HUES6 (cell line): Measurements from ENCODE around the gene PAIP2.

ENCODE experiments used
- H3K27ac ChIP-seq: 2 replicates; pipeline ENCODE4 v1.7.0; 2013; ENCODE audit warnings: low read depth, mild to moderate bottlenecking, low read length, inconsistent platforms
- H3K27me3 ChIP-seq: 2 replicates; pipeline ENCODE4 v1.6.1; 2013; ENCODE audit warnings: low read length; ENCODE audit not compliant: control insufficient read depth, insufficient read depth
- H3K36me3 ChIP-seq: 2 replicates; pipeline ENCODE4 v1.6.1; 2013; ENCODE audit warnings: low read length; ENCODE audit not compliant: control insufficient read depth, insufficient read depth
- H3K4me1 ChIP-seq: 2 replicates; pipeline ENCODE4 v1.6.1; 2013; ENCODE audit warnings: low read length; ENCODE audit not compliant: control insufficient read depth, insufficient read depth
- H3K4me3 ChIP-seq: 2 replicates; pipeline ENCODE4 v1.5.1; 2013; ENCODE audit warnings: low read depth, low read length
- H3K9ac ChIP-seq: one replicate; pipeline ENCODE4 v1.6.1; 2013; ENCODE audit warnings: mild to moderate bottlenecking, low read length
- H3K9me3 ChIP-seq: 2 replicates; pipeline ENCODE4 v1.6.1; 2013; ENCODE audit warnings: low read depth, low read length; ENCODE audit not compliant: control insufficient read depth, insufficient read depth

PAIP2 gene

DNA sequence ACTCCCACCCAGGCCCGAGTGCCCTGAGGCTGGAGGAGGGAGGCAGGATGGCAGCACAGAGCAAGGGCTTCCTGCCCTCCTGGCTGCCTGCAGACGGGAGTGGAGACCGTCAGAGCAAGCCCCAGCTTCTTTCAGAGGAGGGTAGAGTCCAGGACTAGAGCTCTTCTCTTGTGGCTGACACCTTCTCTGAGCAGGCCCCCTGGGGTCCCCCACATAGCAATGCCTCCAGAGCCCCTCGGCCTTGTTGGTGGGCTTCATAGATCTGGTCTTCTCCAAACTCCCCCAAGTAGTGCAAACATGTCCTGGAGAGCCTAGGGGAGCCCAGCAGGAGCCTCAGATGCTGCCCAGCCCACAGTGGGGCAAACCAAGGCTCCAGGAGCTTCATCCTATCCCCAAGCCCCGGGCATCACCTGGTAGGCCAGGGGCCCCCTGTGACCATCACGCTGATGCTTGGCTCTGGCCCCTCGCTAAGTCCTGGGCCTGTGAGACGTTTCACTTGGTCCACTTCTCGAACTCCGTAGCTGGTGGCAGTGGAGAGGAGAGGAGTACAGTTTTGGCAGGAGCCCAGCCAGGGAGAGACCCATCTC, 46.0 kb downstream of the PAIP2 start:
- Histone ChIP-seq H3K36me3 (no peaks in the 10 kb centered on the region), H3K9ac (no peak overlapping the region), H3K27ac (no peak overlapping the region), H3K9me3 (no peaks in the 10 kb centered on the region), H3K4me3 (no peak overlapping the region), H3K4me1 (peaks cover 20% of the 10 kb centered on the region), H3K27me3 (no peaks in the 10 kb centered on the region; the same call in 1 of the 2 replicates)

DNA sequence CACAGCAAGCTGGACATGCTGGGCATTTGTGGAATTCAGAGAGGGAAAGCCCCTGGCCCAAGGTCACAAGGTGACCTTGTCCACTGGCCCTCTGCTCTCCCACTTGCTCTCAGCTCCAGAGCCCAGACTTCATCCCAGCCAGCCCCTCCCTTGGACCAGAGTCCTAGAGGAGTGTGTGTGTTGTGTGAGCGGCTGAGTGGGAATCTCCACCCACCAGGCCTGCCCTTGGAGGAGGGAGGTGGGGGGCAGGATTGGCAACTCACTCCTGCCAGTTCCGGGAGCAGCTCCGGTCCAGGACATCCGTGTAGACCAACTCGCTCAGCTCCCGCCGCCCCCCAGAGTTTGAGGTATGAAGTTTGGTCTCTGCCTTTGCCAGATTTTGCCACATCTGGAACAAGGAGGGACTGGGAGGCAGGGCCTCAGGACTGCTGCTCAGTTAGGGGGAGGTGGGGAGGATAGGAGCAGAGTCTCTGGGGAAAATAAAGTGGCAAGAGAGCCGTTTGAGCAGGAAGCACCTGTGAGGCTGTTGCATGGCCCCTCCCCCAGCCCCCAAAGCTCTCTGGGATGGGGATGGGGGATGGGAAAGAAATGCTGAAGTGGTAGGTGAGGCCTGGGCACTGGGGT, 46.7 kb downstream of the PAIP2 start:
- Histone ChIP-seq H3K27ac (no peak overlapping the region), H3K36me3 (no peaks in the 10 kb centered on the region), H3K4me3 (no peak overlapping the region)

DNA sequence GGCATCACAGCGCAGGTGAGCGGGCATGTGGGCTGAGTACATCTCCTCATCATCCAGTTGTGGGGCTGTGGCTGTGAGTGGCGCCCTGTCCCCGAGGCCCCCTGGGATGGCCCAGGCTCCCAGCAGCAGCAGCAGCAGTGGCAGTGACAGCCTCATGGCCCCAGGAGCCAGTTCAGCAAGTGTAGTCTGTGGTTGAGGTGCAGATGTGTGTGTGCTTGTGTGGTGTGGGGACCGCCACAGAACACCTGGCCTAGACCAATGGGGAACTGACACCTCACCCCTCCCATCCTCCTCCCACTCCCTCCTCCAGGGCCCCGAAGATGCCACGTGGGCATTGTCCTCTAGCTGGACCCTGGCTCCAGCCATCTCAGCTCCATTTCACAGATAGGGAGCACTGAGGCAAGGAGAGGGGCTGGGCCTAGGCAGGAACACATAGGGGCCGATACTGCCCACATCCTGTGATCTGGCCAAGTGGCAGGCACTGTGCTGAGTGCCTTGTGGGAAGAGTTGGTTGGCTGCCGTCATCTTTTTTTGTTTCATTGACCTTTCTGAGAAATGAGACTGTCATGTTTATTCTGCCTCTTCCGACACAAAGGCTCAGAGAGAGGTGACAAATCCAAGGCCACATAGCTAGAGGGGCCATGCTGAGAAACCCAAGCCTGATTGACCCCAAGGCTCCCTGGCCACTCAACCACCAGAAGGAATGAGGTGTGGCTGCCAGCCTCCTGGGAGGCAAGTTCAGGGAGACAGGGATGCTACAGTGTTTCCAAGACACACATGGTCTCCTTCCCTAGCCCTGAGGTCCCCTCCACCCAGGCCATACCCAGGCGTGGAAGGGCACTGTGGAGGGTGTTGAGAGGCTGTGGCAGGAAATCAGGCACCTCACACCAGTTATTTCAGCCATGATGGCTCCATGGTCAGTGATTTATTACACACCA, 48.3 kb downstream of the PAIP2 start, which contains the start of gene MZB1:
TSS of gene MZB1 (minus strand) at position 213 of the 938 bp plus-strand sequence. CDS start at position 156, 57 bp downstream.
- no peak within 1 kb of the TSS for H3K4me3 ChIP-seq
- no peak within 1 kb of the TSS for H3K9ac ChIP-seq
- peaks cover 22% of the 10 kb centered on the region for H3K27me3 ChIP-seq
- H3K27ac ChIP-seq: no peak within 1 kb of the TSS
- no peaks in the 10 kb centered on the region for H3K9me3 ChIP-seq
- no peaks in the 10 kb centered on the region for H3K36me3 ChIP-seq
- H3K4me1 ChIP-seq: peaks cover 24% of the 10 kb centered on the region

More for the DNA sequence above, 46.7 kb downstream of the PAIP2 start:
- Histone ChIP-seq H3K9ac (no peak overlapping the region), H3K4me1 (peaks cover 20% of the 10 kb centered on the region), H3K27me3 (peaks cover 6% of the 10 kb centered on the region), H3K9me3 (no peaks in the 10 kb centered on the region)

DNA sequence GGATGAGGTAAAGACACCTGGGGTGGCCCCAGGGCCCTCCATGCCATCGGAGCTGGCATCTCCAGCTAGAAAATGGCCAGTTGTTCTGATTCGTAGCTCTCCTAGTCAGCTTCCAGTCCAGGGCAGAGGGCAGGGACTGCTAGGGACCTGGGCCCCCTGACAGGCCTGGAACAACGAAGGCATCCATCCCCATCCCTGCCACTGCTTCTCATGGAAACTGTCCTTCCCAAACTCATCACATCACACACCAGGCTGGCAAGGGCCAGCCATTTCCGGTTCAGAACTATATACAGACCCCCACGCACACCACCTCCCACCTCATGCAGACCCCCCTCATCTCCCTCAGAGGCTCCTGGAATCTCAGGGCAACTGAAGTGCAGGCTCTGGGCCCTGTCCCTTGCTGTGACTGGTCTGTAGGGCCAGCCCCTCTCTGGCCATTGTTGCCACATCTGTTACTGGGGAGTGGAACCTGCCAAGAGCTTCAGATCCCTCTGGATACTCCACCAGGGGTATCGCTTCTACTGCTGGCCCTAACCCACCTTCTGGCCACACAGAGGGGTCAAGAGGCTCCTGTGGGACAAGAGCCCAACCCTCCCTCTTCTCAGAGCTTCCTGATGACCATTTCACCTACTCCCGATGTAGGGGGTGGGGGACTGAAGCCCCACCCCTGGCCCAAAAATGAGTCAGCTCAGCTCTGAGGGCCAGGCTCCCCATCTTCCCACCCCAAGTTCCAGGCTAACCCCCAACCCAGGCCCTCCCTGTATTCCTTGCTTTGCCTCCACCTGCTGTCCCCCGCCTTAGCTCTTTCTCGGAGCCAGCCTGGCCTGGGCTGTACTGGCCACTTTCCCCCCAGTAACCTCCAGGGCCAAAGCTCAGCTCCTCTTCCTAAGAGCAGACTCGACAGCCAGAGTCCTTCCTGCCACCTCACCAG, 49.2 kb downstream of the PAIP2 start:
- peaks cover 33% of the 10 kb centered on the region for H3K4me1 ChIP-seq
- peaks cover 29% of the 10 kb centered on the region for H3K27me3 ChIP-seq
- no peak overlapping the region for H3K4me3 ChIP-seq
- H3K36me3 ChIP-seq: no peaks in the 10 kb centered on the region
- H3K9ac ChIP-seq: no peak overlapping the region
- H3K27ac ChIP-seq: no peak overlapping the region
- no peaks in the 10 kb centered on the region for H3K9me3 ChIP-seq

DNA sequence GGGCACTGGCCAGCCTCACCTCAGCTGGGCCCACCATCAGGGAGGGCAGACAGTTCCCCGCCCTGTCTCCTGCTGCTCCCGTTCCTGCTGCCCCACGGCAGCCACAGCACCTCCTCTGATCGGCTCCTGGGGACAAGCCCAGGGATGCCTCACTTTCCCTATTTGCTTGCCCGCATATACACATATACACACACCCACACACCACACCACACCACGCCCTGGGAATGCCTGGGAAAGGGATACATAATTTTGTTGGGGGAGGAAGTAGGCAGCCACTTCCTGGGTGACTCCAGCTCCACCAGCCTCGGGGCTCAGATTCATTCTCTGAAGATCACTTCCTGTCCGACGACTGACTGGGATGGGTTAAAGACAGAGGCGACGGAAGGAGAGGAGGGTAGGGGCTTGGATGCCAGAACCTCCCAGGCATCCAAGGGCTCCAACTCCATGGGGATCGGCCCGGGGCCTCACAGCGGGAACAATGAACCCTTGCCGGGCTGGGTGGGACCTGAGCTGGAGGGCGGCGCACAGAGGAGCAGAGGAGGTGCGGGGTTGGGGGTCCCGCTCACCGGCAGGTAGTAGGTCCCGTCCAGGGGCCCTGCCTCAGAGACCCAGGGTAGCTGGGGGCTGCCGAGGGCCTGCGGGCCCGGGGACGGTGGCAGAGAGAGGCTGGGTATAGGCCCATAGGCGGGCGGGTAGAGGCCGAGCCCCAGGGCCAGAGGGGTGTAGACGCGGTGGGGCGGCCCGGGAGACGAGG, 50.1 kb downstream of the PAIP2 start:
- H3K4me3 ChIP-seq: peak overlapping the region; percentile 68
- no peaks in the 10 kb centered on the region for H3K36me3 ChIP-seq
- H3K27me3 ChIP-seq: peaks cover 29% of the 10 kb centered on the region
- H3K4me1 ChIP-seq: peaks cover 40% of the 10 kb centered on the region
- no peaks in the 10 kb centered on the region for H3K9me3 ChIP-seq
- no peak overlapping the region for H3K9ac ChIP-seq
- H3K27ac ChIP-seq: no peak overlapping the region

DNA sequence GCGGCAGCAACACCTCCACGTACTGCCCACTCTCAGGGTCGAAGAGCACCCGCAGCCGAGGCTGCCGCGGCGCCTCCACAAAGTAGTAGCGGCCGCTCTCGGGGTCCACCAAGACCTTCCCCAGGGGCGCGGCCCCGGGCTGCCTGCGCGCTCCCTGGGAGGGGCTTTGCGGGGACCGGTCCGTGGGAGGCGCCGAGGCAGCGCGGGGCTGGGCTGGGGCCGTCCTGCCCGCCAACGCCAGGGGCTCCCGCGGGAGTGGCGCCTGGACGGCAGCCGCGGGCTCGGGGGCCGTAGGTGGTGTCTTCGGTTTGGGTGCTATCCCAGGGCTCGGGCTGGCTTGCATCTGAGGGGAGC, 50.6 kb downstream of the PAIP2 start:
- H3K27ac ChIP-seq: no peak overlapping the region

DNA sequence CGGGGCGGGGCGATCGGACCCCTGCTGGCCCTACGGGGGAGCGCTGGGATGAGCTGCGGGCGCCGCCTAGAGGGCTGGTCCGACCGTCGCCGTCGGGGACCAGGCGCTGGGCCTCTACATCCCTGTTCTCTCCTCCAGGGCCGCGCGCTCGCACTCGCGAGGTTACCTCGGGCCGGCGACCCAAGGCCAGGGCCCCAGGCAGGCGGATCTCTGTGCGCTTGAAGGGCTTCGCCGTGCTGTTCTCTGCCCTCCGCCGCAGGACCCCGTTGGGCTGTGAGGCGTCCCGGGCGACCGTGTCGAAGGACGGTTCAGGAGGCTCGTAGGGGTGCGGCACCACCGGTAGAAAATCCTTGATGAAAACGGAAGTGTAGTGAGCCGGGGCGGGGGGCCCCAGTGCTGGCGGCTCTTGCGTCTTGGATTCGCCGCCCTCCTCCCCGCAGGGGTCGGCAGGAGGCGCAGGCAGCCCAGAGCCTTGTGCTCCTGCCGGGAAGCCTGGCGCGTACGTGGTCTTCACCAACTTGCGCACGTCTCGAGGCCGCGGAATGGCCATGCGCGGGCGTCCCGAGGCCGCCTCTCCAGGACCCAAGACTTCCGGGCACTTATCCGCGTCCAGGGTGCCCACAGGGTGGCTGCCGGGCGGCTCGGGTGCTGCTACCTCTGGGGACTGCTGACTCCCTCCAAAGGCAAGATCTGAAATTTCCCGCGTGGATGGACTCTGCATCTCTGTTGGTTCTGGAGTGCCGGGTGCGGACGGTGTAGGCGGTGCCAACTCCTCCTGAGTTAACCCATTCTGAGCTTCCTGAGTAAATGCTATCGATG, 51.2 kb downstream of the PAIP2 start:
- no peaks in the 10 kb centered on the region for H3K36me3 ChIP-seq
- peak overlapping the region; percentile 68 for H3K4me3 ChIP-seq
- peak overlapping the region; percentile 70 for H3K9ac ChIP-seq
- peaks cover 35% of the 10 kb centered on the region for H3K4me1 ChIP-seq
- H3K27me3 ChIP-seq: peaks cover 29% of the 10 kb centered on the region
- H3K9me3 ChIP-seq: no peaks in the 10 kb centered on the region
- H3K27ac ChIP-seq: no peak overlapping the region

More for the DNA sequence above, 50.6 kb downstream of the PAIP2 start:
- no peaks in the 10 kb centered on the region for H3K36me3 ChIP-seq
- H3K4me1 ChIP-seq: peaks cover 40% of the 10 kb centered on the region
- H3K27me3 ChIP-seq: peaks cover 29% of the 10 kb centered on the region
- no peaks in the 10 kb centered on the region for H3K9me3 ChIP-seq
- peak overlapping the region; percentile 70 for H3K9ac ChIP-seq
- peak overlapping the region; percentile 68 for H3K4me3 ChIP-seq

DNA sequence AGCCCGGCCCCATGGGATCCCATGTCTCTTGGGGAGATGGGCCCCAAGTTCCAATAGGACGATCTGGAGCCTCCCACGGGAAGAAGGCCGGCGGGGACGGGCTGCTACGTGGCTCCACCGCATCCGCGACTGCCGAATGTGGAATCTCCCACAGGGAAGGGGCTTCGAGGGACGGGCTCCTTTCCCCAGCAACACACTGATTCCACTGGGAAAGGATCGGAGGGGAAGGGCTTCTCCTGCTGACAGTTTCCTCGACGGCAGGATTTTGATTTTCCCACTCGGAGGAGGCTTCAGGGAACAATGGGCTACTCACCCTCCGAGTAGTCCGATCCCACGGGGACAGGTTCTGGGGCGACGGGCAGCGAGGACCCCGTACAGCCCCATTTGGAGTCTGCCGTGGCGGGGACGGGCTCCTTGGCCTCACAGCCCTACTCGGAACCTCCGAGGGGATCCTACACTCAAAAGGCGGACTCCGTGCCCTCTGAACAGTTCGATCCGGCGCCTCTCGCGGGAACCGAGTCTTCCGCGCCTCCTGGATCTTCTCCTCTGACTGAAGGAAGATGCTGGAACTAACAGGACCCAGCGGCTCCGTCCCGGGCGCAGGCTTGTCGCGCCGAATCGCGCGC, 52.0 kb downstream of the PAIP2 start:
- Histone ChIP-seq H3K4me3 (peak overlapping the region; percentile 68), H3K9ac (peak overlapping the region; percentile 70), H3K27ac (no peak overlapping the region), H3K36me3 (no peaks in the 10 kb centered on the region), H3K4me1 (peaks cover 28% of the 10 kb centered on the region), H3K9me3 (no peaks in the 10 kb centered on the region), H3K27me3 (peaks cover 29% of the 10 kb centered on the region)

DNA sequence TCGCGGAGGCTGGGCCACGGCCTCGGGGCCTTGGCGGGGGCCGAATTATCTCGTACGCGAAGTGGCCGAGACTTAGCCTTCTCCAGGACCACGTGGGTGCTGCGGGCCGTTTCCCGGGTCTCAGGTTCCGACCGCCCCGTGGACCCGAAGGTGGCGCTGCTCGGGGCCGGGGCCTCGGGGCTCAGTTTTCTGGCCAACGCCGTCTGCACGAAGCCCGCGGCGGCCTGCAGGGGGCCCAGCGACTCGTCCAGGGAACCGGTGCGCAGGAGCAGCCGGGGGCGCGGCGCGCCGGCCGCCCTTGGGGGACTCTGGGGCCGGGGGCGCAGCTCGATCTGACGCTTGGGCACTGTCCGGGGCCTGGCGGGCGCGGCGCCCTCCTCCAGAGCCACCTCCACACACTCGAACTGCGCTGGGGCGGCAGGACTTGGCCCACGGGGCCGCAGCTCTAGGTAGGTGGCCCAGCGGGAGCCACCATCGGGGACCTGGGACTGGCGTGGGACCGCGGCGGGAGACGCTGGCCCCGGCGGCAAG, 52.5 kb downstream of the PAIP2 start:
- Histone ChIP-seq H3K9ac (peak overlapping the region; percentile 70), H3K27me3 (peaks cover 29% of the 10 kb centered on the region), H3K4me1 (peaks cover 28% of the 10 kb centered on the region; the same call in 1 of the 2 replicates), H3K9me3 (no peaks in the 10 kb centered on the region), H3K36me3 (no peaks in the 10 kb centered on the region), H3K27ac (no peak overlapping the region), H3K4me3 (peak overlapping the region; percentile 68)
